Measurements from ENCODE around the gene JPH4.

- TF ChIP-seq POLR2A (IDR thresholded peaks at IDR 0.05), result no peak
- TF ChIP-seq, protein P1, sequence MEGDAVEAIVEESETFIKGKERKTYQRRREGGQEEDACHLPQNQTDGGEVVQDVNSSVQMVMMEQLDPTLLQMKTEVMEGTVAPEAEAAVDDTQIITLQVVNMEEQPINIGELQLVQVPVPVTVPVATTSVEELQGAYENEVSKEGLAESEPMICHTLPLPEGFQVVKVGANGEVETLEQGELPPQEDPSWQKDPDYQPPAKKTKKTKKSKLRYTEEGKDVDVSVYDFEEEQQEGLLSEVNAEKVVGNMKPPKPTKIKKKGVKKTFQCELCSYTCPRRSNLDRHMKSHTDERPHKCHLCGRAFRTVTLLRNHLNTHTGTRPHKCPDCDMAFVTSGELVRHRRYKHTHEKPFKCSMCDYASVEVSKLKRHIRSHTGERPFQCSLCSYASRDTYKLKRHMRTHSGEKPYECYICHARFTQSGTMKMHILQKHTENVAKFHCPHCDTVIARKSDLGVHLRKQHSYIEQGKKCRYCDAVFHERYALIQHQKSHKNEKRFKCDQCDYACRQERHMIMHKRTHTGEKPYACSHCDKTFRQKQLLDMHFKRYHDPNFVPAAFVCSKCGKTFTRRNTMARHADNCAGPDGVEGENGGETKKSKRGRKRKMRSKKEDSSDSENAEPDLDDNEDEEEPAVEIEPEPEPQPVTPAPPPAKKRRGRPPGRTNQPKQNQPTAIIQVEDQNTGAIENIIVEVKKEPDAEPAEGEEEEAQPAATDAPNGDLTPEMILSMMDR (IDR thresholded peaks at IDR 0.05), result no peak
These were observed 22.8 kb upstream of the JPH4 start for GRCh38 chr14:23601424-23601823.
